Measurements from ENCODE around the gene NTS. TPM values are rescaled to one million over a fixed set of nuclear protein-coding genes. Genes with fewer than 3 reads are reported as not detected.

NTS gene
- total RNA-seq, 4 donors from 2014 or later: not detected

- Histone ChIP-seq H3K9me3 (no peaks in the 10 kb centered on the region), H3K4me3 (no peak overlapping the region), H3K4me1 (no peaks in the 10 kb centered on the region), H3K27me3 (no peaks in the 10 kb centered on the region), H3K36me3 (no peaks in the 10 kb centered on the region), H3K27ac (no peak overlapping the region)
- DNase-seq: no peak
- intact Hi-C loops (cut with DNase I; ENCODE audit: low total_unique reads) (loop anchor here (10.0 kb wide), 1 partner anchor 403 kb away; no protein-coding TSS in a partner anchor), in situ Hi-C loops (cut with MboI; ENCODE audit: low pct_ligation_motif_present in 1 of 4, low pct_unique_long_range_greater_than_20kb in 1 of 4, low sequenced_read_pairs in 3 of 4) (no loop called here)
- whole genome bisulfite sequencing, 2 donors (ENCODE audit: low coverage in 1 of 2): 63 to 67% methylated on average over 2 to 3 of the region's 3 CpGs
- no peak for TF ChIP-seq POLR2AphosphoS5 (IDR thresholded peaks at IDR 0.05)
- TF ChIP-seq CTCF (IDR thresholded peaks at IDR 0.05): no peak
- TF ChIP-seq POLR2A (IDR thresholded peaks at IDR 0.05): no peak
- TF ChIP-seq EP300 (IDR thresholded peaks at IDR 0.05; ENCODE audit: low read depth): no peak
Observed at GRCh38 chr12:85877459-85877858, 3.4 kb downstream of the NTS start.

GRCh38 chr12:85883763-85884162, 9.7 kb downstream of the NTS start:
- H3K9me3 ChIP-seq: no peaks in the 10 kb centered on the region
- intact Hi-C loops (cut with DNase I; ENCODE audit: low total_unique reads) (no loop called here), in situ Hi-C loops (cut with MboI; ENCODE audit: low pct_ligation_motif_present in 1 of 4, low pct_unique_long_range_greater_than_20kb in 1 of 4, low sequenced_read_pairs in 3 of 4) (no loop called here)
- no peak overlapping the region for H3K4me3 ChIP-seq
- H3K4me1 ChIP-seq: no peaks in the 10 kb centered on the region
- H3K36me3 ChIP-seq: no peaks in the 10 kb centered on the region
- no peak overlapping the region for H3K27ac ChIP-seq
- TF ChIP-seq EP300 (IDR thresholded peaks at IDR 0.05; ENCODE audit: low read depth): no peak
- no peak for DNase-seq
- H3K27me3 ChIP-seq: no peaks in the 10 kb centered on the region

- Histone ChIP-seq H3K36me3 (no peaks in the 10 kb centered on the region), H3K4me3 (no peak overlapping the region), H3K27ac (no peak overlapping the region), H3K9me3 (no peaks in the 10 kb centered on the region), H3K27me3 (no peaks in the 10 kb centered on the region), H3K4me1 (no peaks in the 10 kb centered on the region)
- TF ChIP-seq POLR2AphosphoS5 (IDR thresholded peaks at IDR 0.05) (no peak), CTCF (IDR thresholded peaks at IDR 0.05) (no peak), EP300 (IDR thresholded peaks at IDR 0.05; ENCODE audit: low read depth) (no peak), POLR2A (IDR thresholded peaks at IDR 0.05) (no peak)
- intact Hi-C loops (cut with DNase I; ENCODE audit: low total_unique reads) (no loop called here), in situ Hi-C loops (cut with MboI; ENCODE audit: low pct_ligation_motif_present in 1 of 4, low pct_unique_long_range_greater_than_20kb in 1 of 4, low sequenced_read_pairs in 3 of 4) (no loop called here)
- no peak for DNase-seq
Observed at GRCh38 chr12:85894653-85895052, 20.6 kb downstream of the NTS start.

GRCh38 chr12:85920324-85920947, 46.3 kb downstream of the NTS start:
- Histone ChIP-seq H3K4me1 (no peaks in the 10 kb centered on the region), H3K27ac (no peak overlapping the region), H3K27me3 (no peaks in the 10 kb centered on the region), H3K36me3 (no peaks in the 10 kb centered on the region), H3K4me3 (no peak overlapping the region), H3K9me3 (no peaks in the 10 kb centered on the region)
- DNase-seq: no peak
- WGBS, 2 donors (ENCODE audit: low coverage in 1 of 2): 0 to 2% methylated on average over 3 of the region's 3 CpGs
- TF ChIP-seq POLR2A (IDR thresholded peaks at IDR 0.05) (no peak), EP300 (IDR thresholded peaks at IDR 0.05; ENCODE audit: low read depth) (no peak), POLR2AphosphoS5 (IDR thresholded peaks at IDR 0.05) (no peak), CTCF (IDR thresholded peaks at IDR 0.05) (peak; percentile 47 to 70 (median 56))
- intact Hi-C loops (cut with DNase I; ENCODE audit: low total_unique reads): no loop called here
- in situ Hi-C loops (cut with MboI; ENCODE audit: low pct_ligation_motif_present in 1 of 4, low pct_unique_long_range_greater_than_20kb in 1 of 4, low sequenced_read_pairs in 3 of 4): no loop called here

GRCh38 chr12:85923767-85924331, 49.8 kb downstream of the NTS start:
- Histone ChIP-seq H3K27me3 (no peaks in the 10 kb centered on the region), H3K4me3 (no peak overlapping the region), H3K4me1 (no peaks in the 10 kb centered on the region), H3K36me3 (no peaks in the 10 kb centered on the region), H3K27ac (no peak overlapping the region), H3K9me3 (no peaks in the 10 kb centered on the region)
- DNase-seq: no peak
- 74 to 78% methylated on average over 1 of the region's 1 CpG for WGBS, 2 donors (ENCODE audit: low coverage in 1 of 2)
- in situ Hi-C loops (cut with MboI; ENCODE audit: low pct_ligation_motif_present in 1 of 4, low pct_unique_long_range_greater_than_20kb in 1 of 4, low sequenced_read_pairs in 3 of 4): no loop called here
- TF ChIP-seq POLR2AphosphoS5 (IDR thresholded peaks at IDR 0.05): no peak
- TF ChIP-seq CTCF (IDR thresholded peaks at IDR 0.05): peak; percentile 43 to 64 (median 51)
- TF ChIP-seq EP300 (IDR thresholded peaks at IDR 0.05; ENCODE audit: low read depth): no peak
- no peak for TF ChIP-seq POLR2A (IDR thresholded peaks at IDR 0.05)
- intact Hi-C loops (cut with DNase I; ENCODE audit: low total_unique reads): no loop called here

Measured in transverse colon (tissue), 4 donors.